GM18499 (cell line): ENCODE measurements around the gene GPC6.
"Not testable (repeated sequence)": the region's sequence is repeated elsewhere in the genome, so short reads cannot be mapped to it uniquely, and the experiment has no call there.

Experiments used
- ATAC-seq: cut with Tn5 transposase; IDR thresholded peaks from one replicate; pipeline ENCODE4 v1.9.1; 2021; ENCODE audit warnings: moderate number of reproducible peaks; ENCODE audit not compliant: insufficient read depth, unreplicated experiment

Gene GPC6

GRCh38 chr13:93226623-93227279 lies at the start of gene GPC6:
GPC6 (plus strand) TSS chr13:93226807.
- ATAC-seq, result no peak

DNA sequence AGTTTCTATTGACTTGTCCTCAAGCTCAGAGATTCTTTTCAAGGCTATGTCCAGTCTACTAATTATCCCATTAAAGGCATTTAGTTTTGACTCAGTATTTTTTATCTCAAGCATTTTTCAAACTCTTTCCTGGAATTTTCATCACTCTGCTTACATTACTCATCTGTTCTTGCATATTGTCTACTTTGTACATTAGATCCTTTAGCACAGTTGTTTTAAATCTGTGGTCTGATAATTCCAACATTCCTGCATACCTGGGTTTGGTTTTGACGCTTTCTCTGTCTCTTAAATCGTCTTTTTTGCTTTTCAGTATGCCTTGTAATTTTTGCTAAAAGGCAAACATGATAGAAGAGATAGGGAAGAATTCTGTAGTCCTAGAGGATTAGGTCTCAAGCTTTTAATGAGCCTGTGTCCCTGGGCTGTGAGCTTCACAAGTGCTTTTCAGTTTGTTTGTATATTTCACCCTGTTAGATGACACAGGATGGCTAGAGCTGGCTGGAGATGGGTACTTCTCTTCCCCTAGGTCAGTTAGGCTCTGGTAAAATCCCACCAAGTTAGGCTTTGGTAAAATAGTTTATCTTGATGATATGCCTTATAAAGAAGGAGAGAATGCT lies 46.1 kb upstream of the GPC6 start:
- no peak for ATAC-seq

DNA sequence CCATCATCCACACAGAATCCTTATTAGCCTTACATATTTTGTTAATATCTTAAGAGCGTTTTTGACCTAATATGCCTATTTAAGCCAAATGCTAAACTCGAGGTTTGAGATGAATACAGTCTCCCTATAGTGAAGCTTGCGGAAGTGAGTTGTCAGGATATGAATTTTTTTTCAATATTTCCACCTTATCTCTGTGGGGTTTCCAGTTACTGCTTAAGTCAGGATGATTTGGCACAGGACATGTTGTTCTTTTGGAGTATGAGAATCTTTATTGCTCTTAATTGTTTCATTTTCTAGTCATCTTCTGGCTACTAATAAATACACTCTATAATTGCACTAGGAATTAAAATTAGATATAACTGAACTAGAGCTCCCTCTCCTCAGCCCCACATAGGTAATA lies 44.2 kb upstream of the GPC6 start:
- no peak for ATAC-seq

- no peak for ATAC-seq
Observed at GRCh38 chr13:93183302-93183701, 43.3 kb upstream of the GPC6 start.

- no peak for ATAC-seq
Observed at GRCh38 chr13:93190006-93190405, 36.6 kb upstream of the GPC6 start.

GRCh38 chr13:93193682-93194081 lies 32.9 kb upstream of the GPC6 start:
- no peak for ATAC-seq

- no peak for ATAC-seq
Observed at GRCh38 chr13:93199856-93200255, 26.8 kb upstream of the GPC6 start.

DNA sequence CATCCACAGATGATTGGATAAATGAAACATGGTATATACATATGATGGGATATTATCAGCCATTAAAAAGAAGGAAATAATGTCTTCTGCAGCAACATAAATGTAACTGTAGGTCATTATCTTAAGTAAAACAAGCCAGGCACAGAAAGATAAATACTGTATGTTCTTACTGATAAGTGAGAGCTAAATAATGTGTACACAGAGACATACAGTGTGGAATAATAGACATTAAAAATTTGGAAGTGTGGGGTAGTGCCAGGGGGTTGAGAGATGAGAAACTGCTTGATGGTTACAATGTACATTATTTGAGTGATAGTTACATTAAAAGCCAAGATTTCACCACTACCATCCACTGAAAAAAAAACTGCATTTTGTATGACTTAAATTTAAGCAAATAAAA lies 26.0 kb upstream of the GPC6 start:
- no peak for ATAC-seq

GRCh38 chr13:93201992-93202558 lies 24.5 kb upstream of the GPC6 start:
- no peak for ATAC-seq

GRCh38 chr13:93206778-93207392 lies 19.7 kb upstream of the GPC6 start:
- ATAC-seq, result not testable (repeated sequence)

DNA sequence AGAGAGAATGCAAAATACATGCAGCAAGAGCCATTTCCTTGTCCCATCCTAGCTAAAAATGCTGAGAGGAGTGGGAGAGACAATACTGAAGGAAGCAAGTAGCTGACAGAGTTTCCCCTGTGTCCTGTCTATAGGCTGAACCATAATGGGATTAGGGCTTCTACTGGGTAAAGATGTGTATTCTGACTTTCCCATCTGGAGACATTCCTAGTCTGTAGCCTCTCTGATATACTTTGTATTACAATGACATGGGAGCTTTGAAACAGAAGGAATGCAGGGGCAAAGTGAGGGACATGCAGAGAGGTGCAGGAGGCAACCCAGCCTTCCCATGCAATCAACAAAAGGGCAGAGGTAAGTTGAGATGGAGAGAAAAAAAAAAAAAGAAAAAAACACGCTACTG lies 10.5 kb upstream of the GPC6 start:
- ATAC-seq, result no peak

- ATAC-seq, result no peak
Observed at GRCh38 chr13:93217721-93218261, 8.8 kb upstream of the GPC6 start.

DNA sequence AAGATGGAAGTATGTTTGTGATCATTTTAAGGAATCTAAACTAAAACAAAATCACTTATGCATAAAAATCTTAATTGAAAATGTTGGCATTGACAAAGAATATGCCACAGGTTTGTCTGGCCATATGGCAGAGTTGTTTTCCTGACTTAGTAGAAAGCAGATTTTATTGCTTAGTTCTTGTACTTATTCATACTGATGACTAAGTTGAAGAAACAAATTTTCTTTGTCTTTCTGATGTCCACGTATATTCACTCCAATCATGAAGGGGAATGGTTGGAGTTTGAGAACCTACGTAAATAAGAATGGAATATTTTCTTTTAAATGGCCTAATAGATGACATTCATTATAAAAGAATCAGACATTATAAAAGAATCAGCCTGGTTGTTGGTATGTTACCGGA lies 8.0 kb upstream of the GPC6 start:
- no peak for ATAC-seq

DNA sequence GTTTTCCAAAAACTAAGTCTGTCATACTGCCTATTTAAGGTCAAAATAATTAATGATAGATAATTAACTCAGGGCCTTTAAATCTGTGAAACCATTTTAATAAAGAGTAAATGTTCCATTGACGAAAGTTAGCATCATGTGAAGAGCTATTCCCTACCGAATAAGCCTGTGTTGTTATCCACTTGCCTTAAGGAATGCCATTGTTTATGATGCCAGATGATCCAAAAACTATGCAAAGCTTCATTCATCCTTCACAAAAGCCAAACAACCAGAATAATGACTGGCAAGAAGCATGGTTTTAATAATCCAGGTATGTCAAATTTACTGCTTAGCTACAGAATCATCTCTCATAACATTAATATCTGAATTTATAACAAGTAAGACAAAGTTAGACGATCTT lies 6.5 kb upstream of the GPC6 start:
- ATAC-seq, result no peak

DNA sequence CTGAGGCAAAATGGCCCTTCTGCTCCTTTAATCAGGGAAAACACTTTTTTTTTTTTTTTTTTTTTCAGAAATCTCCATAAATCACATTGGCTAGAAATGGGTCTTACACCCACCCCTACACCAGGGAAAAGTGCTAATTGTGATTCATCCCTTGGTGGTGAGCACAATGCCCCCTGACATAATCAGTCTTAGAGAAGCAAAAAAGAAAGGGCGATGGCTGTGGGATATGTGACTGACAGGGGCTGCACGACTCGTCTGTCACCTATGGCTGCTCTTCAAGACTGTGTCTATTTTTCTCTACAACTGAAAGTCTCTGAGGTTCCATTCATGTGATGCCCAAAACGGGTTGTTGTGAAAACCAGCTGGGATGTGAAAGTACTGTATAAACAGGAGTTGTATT lies 3.6 kb upstream of the GPC6 start:
- no peak for ATAC-seq

DNA sequence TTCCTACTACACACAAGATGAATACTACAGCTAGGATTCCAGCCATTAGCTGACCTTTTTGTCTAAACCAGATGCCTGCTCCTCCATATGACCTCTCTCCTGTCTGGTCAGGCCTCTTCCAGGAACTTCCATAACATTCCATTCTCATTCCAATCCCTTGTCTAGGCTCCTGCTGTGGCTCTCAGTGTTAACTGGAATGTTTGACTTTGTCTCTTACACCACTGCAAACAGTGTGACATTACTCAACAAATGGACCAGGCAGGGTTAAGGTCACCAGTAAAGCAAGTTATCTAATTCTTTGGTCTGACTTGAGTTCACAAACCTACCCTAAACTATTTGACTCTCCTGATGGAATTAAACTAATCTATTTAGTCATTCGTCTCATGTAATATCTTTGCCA lies 2.1 kb upstream of the GPC6 start:
- ATAC-seq, result no peak

GRCh38 chr13:93225610-93226009 lies 997 bp upstream of the GPC6 start:
- no peak for ATAC-seq

GRCh38 chr13:93226065-93226622 lies 463 bp upstream of the GPC6 start:
- ATAC-seq, result no peak

GRCh38 chr13:93227280-93227877 lies 772 bp downstream of the GPC6 start:
- no peak for ATAC-seq

DNA sequence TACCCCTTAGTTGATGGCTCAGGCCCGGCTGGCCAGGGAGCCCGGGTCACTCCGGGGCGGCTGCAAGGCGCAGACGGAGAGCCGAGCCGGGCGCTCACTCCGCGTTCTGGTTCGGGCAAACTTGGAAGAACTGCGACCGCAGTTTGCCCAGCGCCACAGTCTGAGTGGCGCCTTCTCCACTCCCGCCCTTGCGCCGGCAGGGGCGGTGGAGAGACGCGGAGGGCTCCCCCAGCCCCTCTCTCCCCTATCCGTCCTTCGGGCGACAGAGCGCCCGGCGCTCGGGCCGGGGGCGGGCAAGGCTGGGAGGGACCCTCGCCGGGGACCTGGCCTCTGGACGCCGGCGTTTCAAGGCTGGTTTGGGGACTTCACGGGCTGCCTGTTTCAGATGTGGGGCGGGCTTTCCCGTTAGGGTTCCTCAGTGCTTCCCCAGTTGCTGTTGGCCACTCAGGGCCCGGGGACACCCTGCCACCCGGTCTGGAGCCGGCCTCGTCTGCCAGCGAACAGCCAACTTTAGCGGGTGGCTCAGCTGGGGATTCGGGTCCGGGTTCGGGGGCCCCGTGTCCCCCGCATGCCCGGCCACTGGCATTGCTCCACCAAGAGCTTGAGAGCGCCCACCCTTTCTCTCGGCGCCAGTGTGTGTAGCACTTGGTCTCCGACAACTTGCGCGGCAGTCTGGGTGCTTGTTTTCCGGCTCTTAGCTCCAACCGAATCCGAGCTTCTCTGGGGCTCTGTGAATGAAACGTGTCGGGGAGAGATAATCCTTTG lies 1.5 kb downstream of the GPC6 start:
- ATAC-seq, result no peak
